Lower leg skin (tissue), 3 donors: ENCODE data around the gene GGCT.
"Not testable (repeated sequence)": the region's sequence is repeated elsewhere in the genome, so short reads cannot be mapped to it uniquely, and the experiment has no call there.

Experiments
- CTCF ChIP-seq, 3 donors: fragments of 450-650 bp; IDR thresholded peaks; one replicate each; pipeline ENCODE4 v1.5.1; 2016; ENCODE audit warnings: antibody characterized with exemption in 3 of 3, mild to moderate bottlenecking in 3 of 3, moderate library complexity in 2 of 3
- POLR2A ChIP-seq, 2 donors: fragments of 450-650 bp; IDR thresholded peaks; one replicate each; pipeline ENCODE4 v1.6.1; 2016 to 2017; ENCODE audit warnings: antibody characterized with exemption in 2 of 2, mild to moderate bottlenecking in 1 of 2, moderate library complexity in 1 of 2

- not testable (repeated sequence) for TF ChIP-seq CTCF, POLR2A (IDR thresholded peaks at IDR 0.05)
These were observed 4.7 kb upstream of the GGCT start for GRCh38 chr7:30509171-30509857.
